SK-N-SH (cell line): ENCODE measurements around the gene PRR23A. TPM values are rescaled to one million over a fixed set of nuclear protein-coding genes. Genes with fewer than 3 reads are reported as not detected.

Experiments used
- CTCF ChIA-PET: fragments of 300-600, 350-600 bp; formaldehyde crosslinking; extraction: SDS; loops from one replicate; lab custom pipeline; 2021; lab: Yijun Ruan, JAX
- POLR2A ChIA-PET: fragments of 350-600 bp; sonication (Branson Sonifier 250); formaldehyde crosslinking; extraction: SDS; loops from one replicate; lab custom pipeline; 2020; ENCODE audit warnings: antibody characterized with exemption, inconsistent platforms; lab: Yijun Ruan, JAX
- DNase-seq: peaks from one replicate; pipeline ENCODE4 v3.0.0; 2012
- H2AFZ ChIP-seq: fragments of 200-600 bp; sonication (generic); 2 replicates; pipeline ENCODE4 v1.8.1; 2016; ENCODE audit warnings: antibody characterized with exemption, mild to moderate bottlenecking, low read depth
- H3F3A ChIP-seq: fragments of 200-600 bp; sonication (generic); replicated peaks from 2 replicates; pipeline ENCODE3; 2016; ENCODE audit warnings: antibody characterized with exemption, mild to moderate bottlenecking; ENCODE audit not compliant: insufficient read depth
- H3K27ac ChIP-seq, 2 experiments: fragments of 200-500 bp in 1 of 2; fragments of 200-600 bp in 1 of 2; sonication (Bioruptor generic) in 1 of 2; sonication (generic), shearing (Covaris generic) in 1 of 2; 2 replicates each; pipeline versions ENCODE4 v1.5.1 to v1.6.1; 2014 to 2016; ENCODE audit warnings: low read depth in 2 of 2, inconsistent platforms in 1 of 2, low read length in 1 of 2, mild to moderate bottlenecking in 1 of 2, mixed read lengths in 1 of 2
- H3K27me3 ChIP-seq: fragments of 200-600 bp; sonication (generic), shearing (Covaris generic); 2 replicates; pipeline ENCODE4 v1.6.1; 2016; ENCODE audit warnings: mixed run types; ENCODE audit not compliant: insufficient read depth
- H3K36me3 ChIP-seq, 2 experiments: fragments of 200-500 bp in 1 of 2; fragments of 200-600 bp in 1 of 2; sonication (Bioruptor generic) in 1 of 2; sonication (generic) in 1 of 2; replicated peaks in 1 of 2; 2 replicates each; pipeline versions ENCODE3 to v1.5.1; 2014 to 2016; ENCODE audit warnings: low read length in 1 of 2, mild to moderate bottlenecking in 1 of 2; ENCODE audit not compliant: insufficient read depth in 2 of 2, control insufficient read depth in 1 of 2
- H3K4me1 ChIP-seq, 2 experiments: fragments of 200-500 bp in 1 of 2; fragments of 200-600 bp in 1 of 2; sonication (Bioruptor generic) in 1 of 2; sonication (generic), shearing (Covaris generic) in 1 of 2; 2 replicates each; pipeline versions ENCODE4 v1.5.1 to v1.6.1; 2014 to 2016; ENCODE audit warnings: low read depth in 1 of 2, low read length in 1 of 2, mixed run types in 1 of 2; ENCODE audit not compliant: insufficient read depth in 2 of 2, control insufficient read depth in 1 of 2
- H3K4me2 ChIP-seq: fragments of 200-600 bp; sonication (generic), shearing (Covaris generic); 2 replicates; pipeline ENCODE4 v1.6.1; 2017; ENCODE audit warnings: mixed run types
- H3K4me3 ChIP-seq, 2 experiments: fragments of 200-500 bp in 1 of 2; fragments of 200-600 bp in 1 of 2; sonication (Bioruptor generic) in 1 of 2; sonication (generic), shearing (Covaris generic) in 1 of 2; 2 replicates each; pipeline versions ENCODE4 v1.5.1 to v1.8.1; 2014 to 2016; ENCODE audit warnings: low read depth in 2 of 2, inconsistent platforms in 1 of 2, low read length in 1 of 2, mild to moderate bottlenecking in 1 of 2, mixed read lengths in 1 of 2, moderate library complexity in 1 of 2
- H3K79me2 ChIP-seq: fragments of 200-600 bp; sonication (generic); 2 replicates; pipeline ENCODE4 v1.8.1; 2017; ENCODE audit warnings: mild to moderate bottlenecking; ENCODE audit not compliant: insufficient read depth
- H3K9ac ChIP-seq: fragments of 200-600 bp; sonication (generic); 2 replicates; pipeline ENCODE4 v1.6.1; 2017; ENCODE audit warnings: mixed run types
- H3K9me2 ChIP-seq: fragments of 200-600 bp; sonication (generic); 2 replicates; pipeline ENCODE4 v1.6.1; 2017; ENCODE audit warnings: mixed run types
- H3K9me3 ChIP-seq: fragments of 200-600 bp; sonication (generic); 2 replicates; pipeline ENCODE4 v1.6.1; 2017; ENCODE audit warnings: mixed run types, mild to moderate bottlenecking, moderate library complexity
- H4K20me1 ChIP-seq: fragments of 200-600 bp; sonication (generic); 2 replicates; pipeline ENCODE4 v1.6.1; 2017; ENCODE audit warnings: mild to moderate bottlenecking, mixed run types; ENCODE audit not compliant: insufficient read depth
- CTCF ChIP-seq: fragments of 200-600 bp; sonication (generic); IDR thresholded peaks from 2 replicates; pipeline ENCODE4 v1.6.1; 2017; ENCODE audit warnings: antibody characterized with exemption, mild to moderate bottlenecking, moderate library complexity
- ELF1 ChIP-seq: IDR thresholded peaks from 2 replicates; pipeline ENCODE4 v1.4.0; 2012
- EP300 ChIP-seq, 2 experiments: IDR thresholded peaks; 2 replicates each; pipeline versions ENCODE4 v1.4.0 to v1.6.1; 2012; ENCODE audit warnings: borderline replicate concordance in 1 of 2, low read depth in 1 of 2, low read length in 1 of 2
- EZH2phosphoT487 ChIP-seq: fragments of 200-600 bp; sonication (generic); IDR thresholded peaks from 2 replicates; pipeline ENCODE4 v1.6.1; 2017; ENCODE audit warnings: low read depth, mixed run types, mild to moderate bottlenecking, antibody characterized with exemption, moderate library complexity, borderline replicate concordance
- FOSL2 ChIP-seq: IDR thresholded peaks from 2 replicates; pipeline ENCODE4 v1.4.0; 2012; ENCODE audit warnings: low read depth, mild to moderate bottlenecking, moderate library complexity, borderline replicate concordance
- FOXJ3 ChIP-seq: sonication (generic); formaldehyde crosslinking; IDR thresholded peaks from 2 replicates; pipeline ENCODE4 v1.5.1; 2020; ENCODE audit warnings: mild to moderate bottlenecking, missing genetic modification reagents
- GABPA ChIP-seq: IDR thresholded peaks from 2 replicates; pipeline ENCODE4 v1.4.0; 2012; ENCODE audit warnings: low read depth, mild to moderate bottlenecking
- GATA2 ChIP-seq: sonication (generic); formaldehyde crosslinking; IDR thresholded peaks from 2 replicates; pipeline ENCODE4 v1.5.0; 2020; ENCODE audit warnings: mild to moderate bottlenecking, missing genetic modification reagents
- MAX ChIP-seq: IDR thresholded peaks from 2 replicates; pipeline ENCODE4 v1.4.0; 2012; ENCODE audit warnings: low read depth
- MEF2A ChIP-seq: IDR thresholded peaks from 2 replicates; pipeline ENCODE4 v1.4.0; 2012; ENCODE audit warnings: low read depth, borderline replicate concordance
- MXI1 ChIP-seq: IDR thresholded peaks from 2 replicates; pipeline ENCODE4 v1.6.1; 2012; ENCODE audit warnings: mild to moderate bottlenecking, low read depth, low read length, improper control_type of control experiment
- NFIC ChIP-seq: IDR thresholded peaks from 2 replicates; pipeline ENCODE4 v1.4.0; 2012; ENCODE audit warnings: borderline replicate concordance
- NRF1 ChIP-seq: IDR thresholded peaks from 2 replicates; pipeline ENCODE4 v1.6.1; 2012; ENCODE audit warnings: low read depth, mild to moderate bottlenecking, low read length
- PBX3 ChIP-seq: IDR thresholded peaks from 2 replicates; pipeline ENCODE4; 2012
- RFX5 ChIP-seq: IDR thresholded peaks from 2 replicates; pipeline ENCODE4 v1.6.1; 2012; ENCODE audit warnings: mild to moderate bottlenecking, improper control_type of control experiment, low read length
- RXRA ChIP-seq: IDR thresholded peaks from 2 replicates; pipeline ENCODE4 v1.4.0; 2012; ENCODE audit warnings: low read depth, mild to moderate bottlenecking, borderline replicate concordance
- SIN3A ChIP-seq: IDR thresholded peaks from 2 replicates; pipeline ENCODE4 v1.6.1; 2012; ENCODE audit warnings: low read depth, mild to moderate bottlenecking, low read length, moderate library complexity, borderline replicate concordance
- TAF1 ChIP-seq: IDR thresholded peaks from 2 replicates; pipeline ENCODE4 v1.6.1; 2012; ENCODE audit warnings: low read depth, mild to moderate bottlenecking, low read length, moderate library complexity, borderline replicate concordance
- TEAD4 ChIP-seq: IDR thresholded peaks from 2 replicates; pipeline ENCODE4 v1.4.0; 2012; ENCODE audit warnings: mild to moderate bottlenecking, borderline replicate concordance; ENCODE audit not compliant: insufficient read depth
- USF2 ChIP-seq: fragments of 150-350 bp; IDR thresholded peaks from 2 replicates; pipeline ENCODE4 v1.6.1; 2017; ENCODE audit warnings: antibody characterized with exemption, low read length, low read depth, borderline replicate concordance
- ZBTB33 ChIP-seq: IDR thresholded peaks from 2 replicates; pipeline ENCODE4 v1.4.0; 2012; ENCODE audit warnings: low read depth, borderline replicate concordance
- WGBS: methylation state at CpG from one replicate; pipeline ENCODE4 v1.1.6; 2017; ENCODE audit warnings: low lambda C conversion rate; 5-methylcytosine and 5-hydroxymethylcytosine counted together
- polyA plus RNA-seq, 3 experiments: library from polyadenylated mRNA; depleted of rRNA; stranded (reverse); fragments of >200 nt; gene quantifications; 2 replicates each; pipeline ENCODE4 v1.2.3, GENCODE V29; 2012

PRR23A gene
- polyA plus RNA-seq, 1 of the 3 experiments (the other 2 are of a cell fraction) = not detected

GRCh38 chr3:138964923-138965322 lies 41.1 kb downstream of the PRR23A start:
- POLR2A ChIA-PET = no interaction called here
- H3K27me3 ChIP-seq = peaks cover 6% of the 10 kb centered on the region; the same call in 1 of the 2 replicates
- CTCF ChIA-PET = no interaction called here
- H3F3A ChIP-seq = no peaks in the 10 kb centered on the region
- no peak overlapping the region for H3K27ac ChIP-seq
- H2AFZ ChIP-seq = no peak overlapping the region
- no peaks in the 10 kb centered on the region for H3K4me1 ChIP-seq
- no peaks in the 10 kb centered on the region for H4K20me1 ChIP-seq
- no peak overlapping the region for H3K9ac ChIP-seq
- H3K9me2 ChIP-seq = no peaks in the 10 kb centered on the region
- no peak overlapping the region for H3K4me2 ChIP-seq
- TF ChIP-seq MAX (no peak), ZBTB33 (no peak), USF2 (no peak), NRF1 (no peak), GATA2 (no peak), CTCF (no peak), SIN3A (no peak), EP300 (IDR thresholded peaks at IDR 0.05; ENCODE audit: borderline replicate concordance in 1 of 2, low read depth in 1 of 2, low read length in 1 of 2) (no peak), MXI1 (no peak), RXRA (no peak), TEAD4 (no peak), FOXJ3 (no peak), TAF1 (no peak)
- TF ChIP-seq, all 33 proteins: peak for 0
- Histone ChIP-seq H3K79me2 (no peaks in the 10 kb centered on the region), H3K36me3 (no peaks in the 10 kb centered on the region), H3K4me3 (no peak overlapping the region), H3K9me3 (0 out of 2 replicates have a peak, but pooled peaks cover 6% of the 10 kb centered on the region)
- no peak for DNase-seq

- H3K9ac ChIP-seq = no peak overlapping the region
- no peak for DNase-seq
- H3K4me1 ChIP-seq = no peaks in the 10 kb centered on the region
- ChIA-PET CTCF (no interaction called here), POLR2A (no interaction called here)
- no peaks in the 10 kb centered on the region for H3F3A ChIP-seq
- no peak overlapping the region for H2AFZ ChIP-seq
- no peaks in the 10 kb centered on the region for H3K9me2 ChIP-seq
- no peaks in the 10 kb centered on the region for H3K79me2 ChIP-seq
- H3K27me3 ChIP-seq = peaks cover 8% of the 10 kb centered on the region; the same call in 1 of the 2 replicates
- H3K9me3 ChIP-seq = 0 out of 2 replicates have a peak, but pooled peaks cover 6% of the 10 kb centered on the region
- no peaks in the 10 kb centered on the region for H3K36me3 ChIP-seq
- H3K4me2 ChIP-seq = no peak overlapping the region
- 24% methylated on average over 2 of the region's 2 CpGs for WGBS
- no peaks in the 10 kb centered on the region for H4K20me1 ChIP-seq
- no peak overlapping the region for H3K27ac ChIP-seq
- H3K4me3 ChIP-seq = no peak overlapping the region
- TF ChIP-seq PBX3 (no peak), EP300 (IDR thresholded peaks at IDR 0.05; ENCODE audit: borderline replicate concordance in 1 of 2, low read depth in 1 of 2, low read length in 1 of 2) (no peak), EZH2phosphoT487 (no peak), TEAD4 (no peak), MEF2A (no peak), GABPA (no peak), FOSL2 (no peak), RFX5 (no peak), MAX (no peak), NFIC (no peak), ELF1 (no peak)
Observed at GRCh38 chr3:138964264-138964663, 41.8 kb downstream of the PRR23A start.
